ENCODE measurements around the gene SPATA2. TPM values are rescaled to one million over a fixed set of nuclear protein-coding genes. Genes with fewer than 3 reads are reported as not detected.
A peak's percentile ranks its signal among the peaks of the same experiment; 100 is the strongest.

SPATA2 gene
- total and polyA plus RNA-seq, 2 of the 13 experiments (the other 11 are each of a cell fraction or from before 2014, with no cell fraction given) = 3.2 to 8.7 TPM

DNA sequence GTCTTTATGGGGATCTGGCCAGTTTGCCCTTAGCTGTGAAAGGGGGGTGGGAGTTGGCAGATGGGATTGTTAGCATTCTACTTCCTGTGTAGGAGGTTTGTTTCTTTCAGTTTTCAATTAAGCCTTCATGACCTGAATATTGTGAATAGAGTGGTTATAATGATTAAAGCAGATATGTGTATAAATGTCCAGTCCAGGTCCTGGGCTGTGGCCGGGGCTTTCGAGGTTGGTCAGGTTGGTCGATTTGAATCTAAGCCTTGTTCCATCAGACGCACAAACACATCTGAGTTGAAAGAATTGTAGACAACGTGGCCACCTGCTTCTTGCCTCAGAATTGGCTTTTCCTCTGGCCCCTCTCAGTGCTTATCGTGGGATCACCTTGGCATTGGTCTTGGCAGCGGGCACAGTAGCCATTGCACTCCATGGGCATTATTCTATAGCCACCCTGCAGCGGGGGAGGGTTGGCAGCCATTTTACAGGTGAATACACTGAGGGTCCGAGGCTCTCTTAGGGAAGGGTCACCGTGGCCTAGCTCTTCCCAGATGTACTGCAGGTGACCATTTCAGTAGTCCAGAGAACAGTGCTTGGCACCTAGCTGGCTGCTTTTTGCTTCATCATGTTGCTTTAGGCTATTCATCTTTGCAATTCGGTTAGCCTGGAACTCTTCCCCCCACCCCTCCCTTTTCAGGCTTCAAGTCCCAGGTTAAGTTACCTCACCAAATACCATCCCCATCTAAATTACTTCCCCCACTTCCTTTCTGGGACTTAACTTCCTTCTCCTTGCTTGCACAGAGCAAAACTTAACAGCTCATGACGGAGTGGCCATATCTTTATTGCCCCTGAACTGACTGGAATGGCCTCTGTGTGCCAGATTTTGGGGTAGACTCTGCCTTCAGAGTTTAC, 21.9 kb upstream of the SPATA2 start (continued):
- TF ChIP-seq, protein P1, sequence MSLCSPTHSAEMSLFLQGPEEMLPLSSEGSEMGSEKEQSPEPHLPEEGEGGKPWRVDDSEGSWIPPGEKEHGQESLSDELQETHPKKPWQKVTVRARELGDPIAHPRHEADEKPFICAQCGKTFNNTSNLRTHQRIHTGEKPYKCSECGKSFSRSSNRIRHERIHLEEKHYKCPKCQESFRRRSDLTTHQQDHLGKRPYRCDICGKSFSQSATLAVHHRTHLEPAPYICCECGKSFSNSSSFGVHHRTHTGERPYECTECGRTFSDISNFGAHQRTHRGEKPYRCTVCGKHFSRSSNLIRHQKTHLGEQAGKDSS (CRISPR knock-in tag; IDR thresholded peaks at IDR 0.05; ENCODE audit: borderline replicate concordance, low read depth) = no peak
- TF ChIP-seq ZNF556 (CRISPR knock-in tag; IDR thresholded peaks at IDR 0.05; ENCODE audit: borderline replicate concordance) = no peak
- TF ChIP-seq ZNF30 (CRISPR knock-in tag; IDR thresholded peaks at IDR 0.05) = no peak
- peak; percentile 42; the same call in 1 of the 2 replicates for TF ChIP-seq ZNF724P (CRISPR knock-in tag; IDR thresholded peaks at IDR 0.05; ENCODE audit: borderline replicate concordance)
- no peak for TF ChIP-seq SKI (IDR thresholded peaks at IDR 0.05; ENCODE audit: partially characterized antibody)
- no peak for TF ChIP-seq ZNF557 (CRISPR knock-in tag; IDR thresholded peaks at IDR 0.05)
- no peak for TF ChIP-seq NFIC (IDR thresholded peaks at IDR 0.05; ENCODE audit: low read length)
- TF ChIP-seq ZMYM3 (CRISPR knock-in tag; IDR thresholded peaks at IDR 0.05) = peak; percentile 85
- no peak for TF ChIP-seq SNAI1 (CRISPR knock-in tag; IDR thresholded peaks at IDR 0.05; ENCODE audit: borderline replicate concordance)
- TF ChIP-seq, protein P2, sequence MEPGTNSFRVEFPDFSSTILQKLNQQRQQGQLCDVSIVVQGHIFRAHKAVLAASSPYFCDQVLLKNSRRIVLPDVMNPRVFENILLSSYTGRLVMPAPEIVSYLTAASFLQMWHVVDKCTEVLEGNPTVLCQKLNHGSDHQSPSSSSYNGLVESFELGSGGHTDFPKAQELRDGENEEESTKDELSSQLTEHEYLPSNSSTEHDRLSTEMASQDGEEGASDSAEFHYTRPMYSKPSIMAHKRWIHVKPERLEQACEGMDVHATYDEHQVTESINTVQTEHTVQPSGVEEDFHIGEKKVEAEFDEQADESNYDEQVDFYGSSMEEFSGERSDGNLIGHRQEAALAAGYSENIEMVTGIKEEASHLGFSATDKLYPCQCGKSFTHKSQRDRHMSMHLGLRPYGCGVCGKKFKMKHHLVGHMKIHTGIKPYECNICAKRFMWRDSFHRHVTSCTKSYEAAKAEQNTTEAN (CRISPR knock-in tag; conservative IDR thresholded peaks at IDR 0.05) = no peak
- peak; percentile 19; the same call in 1 of the 2 replicates for TF ChIP-seq ZNF230 (CRISPR knock-in tag; IDR thresholded peaks at IDR 0.05)
- no peak for TF ChIP-seq ZNF546 (CRISPR knock-in tag; conservative IDR thresholded peaks at IDR 0.05)
- TF ChIP-seq SYNCRIP (IDR thresholded peaks at IDR 0.05; ENCODE audit: insufficient read depth, low read depth, low read length) = no peak
- TF ChIP-seq ZNF232 (CRISPR knock-in tag; IDR thresholded peaks at IDR 0.05; ENCODE audit: borderline replicate concordance) = peak; percentile 78; the same call in 1 of the 2 replicates
- TF ChIP-seq, protein P3, sequence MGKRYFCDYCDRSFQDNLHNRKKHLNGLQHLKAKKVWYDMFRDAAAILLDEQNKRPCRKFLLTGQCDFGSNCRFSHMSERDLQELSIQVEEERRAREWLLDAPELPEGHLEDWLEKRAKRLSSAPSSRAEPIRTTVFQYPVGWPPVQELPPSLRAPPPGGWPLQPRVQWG (CRISPR knock-in tag; IDR thresholded peaks at IDR 0.05; ENCODE audit: borderline replicate concordance, low read depth) = no peak
- 0 out of 2 replicates have a peak, but pooled peaks have one; percentile 42 for TF ChIP-seq SNAPC2 (CRISPR knock-in tag; IDR thresholded peaks at IDR 0.05)
- TF ChIP-seq, protein P4, sequence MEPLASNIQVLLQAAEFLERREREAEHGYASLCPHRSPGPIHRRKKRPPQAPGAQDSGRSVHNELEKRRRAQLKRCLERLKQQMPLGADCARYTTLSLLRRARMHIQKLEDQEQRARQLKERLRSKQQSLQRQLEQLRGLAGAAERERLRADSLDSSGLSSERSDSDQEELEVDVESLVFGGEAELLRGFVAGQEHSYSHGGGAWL (CRISPR knock-in tag; IDR thresholded peaks at IDR 0.05) = no peak
- TF ChIP-seq, protein P5, sequence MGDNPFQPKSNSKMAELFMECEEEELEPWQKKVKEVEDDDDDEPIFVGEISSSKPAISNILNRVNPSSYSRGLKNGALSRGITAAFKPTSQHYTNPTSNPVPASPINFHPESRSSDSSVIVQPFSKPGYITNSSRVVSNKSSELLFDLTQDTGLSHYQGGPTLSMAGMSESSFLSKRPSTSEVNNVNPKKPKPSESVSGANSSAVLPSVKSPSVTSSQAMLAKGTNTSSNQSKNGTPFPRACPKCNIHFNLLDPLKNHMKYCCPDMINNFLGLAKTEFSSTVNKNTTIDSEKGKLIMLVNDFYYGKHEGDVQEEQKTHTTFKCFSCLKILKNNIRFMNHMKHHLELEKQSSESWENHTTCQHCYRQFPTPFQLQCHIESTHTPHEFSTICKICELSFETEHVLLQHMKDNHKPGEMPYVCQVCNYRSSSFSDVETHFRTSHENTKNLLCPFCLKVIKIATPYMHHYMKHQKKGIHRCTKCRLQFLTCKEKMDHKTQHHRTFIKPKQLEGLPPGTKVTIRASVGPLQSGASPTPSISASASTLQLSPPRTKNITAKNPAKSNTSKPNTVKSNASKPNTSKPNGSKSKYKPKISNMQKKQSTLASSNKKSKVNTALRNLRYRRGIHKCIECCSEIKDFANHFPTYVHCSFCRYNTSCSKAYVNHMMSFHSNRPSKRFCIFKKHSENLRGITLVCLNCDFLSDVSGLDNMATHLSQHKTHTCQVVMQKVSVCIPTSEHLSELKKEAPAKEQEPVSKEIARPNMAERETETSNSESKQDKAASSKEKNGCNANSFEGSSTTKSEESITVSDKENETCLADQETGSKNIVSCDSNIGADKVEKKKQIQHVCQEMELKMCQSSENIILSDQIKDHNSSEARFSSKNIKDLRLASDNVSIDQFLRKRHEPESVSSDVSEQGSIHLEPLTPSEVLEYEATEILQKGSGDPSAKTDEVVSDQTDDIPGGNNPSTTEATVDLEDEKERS (CRISPR knock-in tag; IDR thresholded peaks at IDR 0.05) = 0 out of 2 replicates have a peak, but pooled peaks have one; percentile 13
- no peak for TF ChIP-seq NR2F1 (CRISPR knock-in tag; IDR thresholded peaks at IDR 0.05)
- no peak for TF ChIP-seq ARID2 (CRISPR knock-in tag; IDR thresholded peaks at IDR 0.05; ENCODE audit: borderline replicate concordance)
- no peak for TF ChIP-seq CREB1 (IDR thresholded peaks at IDR 0.05)
- TF ChIP-seq CREB1 (CRISPR knock-in tag; IDR thresholded peaks at IDR 0.05) = no peak
- TF ChIP-seq ZNF264 (CRISPR knock-in tag; IDR thresholded peaks at IDR 0.05) = peak; percentile 64; the same call in 1 of the 2 replicates
- 0 out of 2 replicates have a peak, but pooled peaks have one; percentile 18 for TF ChIP-seq TARDBP (CRISPR knock-in tag; IDR thresholded peaks at IDR 0.05)

Data from HepG2 (cell line).